HepG2 (cell line): ENCODE measurements around the gene TBX10. TPM values are rescaled to one million over a fixed set of nuclear protein-coding genes. Genes with fewer than 3 reads are reported as not detected.

Source experiments
- ATF2 ChIP-seq: sonication (generic); formaldehyde crosslinking; IDR thresholded peaks from 2 replicates; pipeline ENCODE4 v1.4.0; 2020; ENCODE audit warnings: missing genetic modification reagents
- BRCA1 ChIP-seq: sonication (generic); formaldehyde crosslinking; IDR thresholded peaks from 2 replicates; pipeline ENCODE4 v1.4.0; 2020; ENCODE audit warnings: missing genetic modification reagents
- CEBPB ChIP-seq: IDR thresholded peaks from 2 replicates; pipeline ENCODE4 v1.6.1; 2011; ENCODE audit warnings: low read depth, low read length, improper control_type of control experiment, borderline replicate concordance
- CEBPG ChIP-seq: IDR thresholded peaks from 2 replicates; pipeline ENCODE4 v1.6.1; 2016
- CERS6 ChIP-seq: sonication (generic); formaldehyde crosslinking; IDR thresholded peaks from 2 replicates; pipeline ENCODE4 v1.5.0; 2020; ENCODE audit warnings: missing genetic modification reagents
- EZH2 ChIP-seq: conservative IDR thresholded peaks from 2 replicates; pipeline ENCODE4 v1.6.1; 2012; ENCODE audit warnings: mild to moderate bottlenecking, low read depth, low read length, moderate library complexity
- IKZF1 ChIP-seq: fragments of 450-650 bp; IDR thresholded peaks from 2 replicates; pipeline ENCODE4 v1.7.1; 2016
- JUND ChIP-seq: sonication (generic); formaldehyde crosslinking; IDR thresholded peaks from 2 replicates; pipeline ENCODE4 v1.8.0; 2022; ENCODE audit warnings: mild to moderate bottlenecking, missing genetic modification reagents
- RORA ChIP-seq: sonication (generic); formaldehyde crosslinking; IDR thresholded peaks from 2 replicates; pipeline ENCODE4 v1.5.0; 2020; ENCODE audit warnings: mild to moderate bottlenecking, missing genetic modification reagents, moderate library complexity
- SMYD3 ChIP-seq: sonication (generic); formaldehyde crosslinking; IDR thresholded peaks from 2 replicates; pipeline ENCODE4 v1.8.1; 2023; ENCODE audit warnings: mild to moderate bottlenecking, missing genetic modification reagents
- TOE1 ChIP-seq: sonication (generic); formaldehyde crosslinking; IDR thresholded peaks from 2 replicates; pipeline ENCODE4 v1.4.0; 2020; ENCODE audit warnings: mild to moderate bottlenecking, missing genetic modification reagents
- TOPORS ChIP-seq: sonication (generic); formaldehyde crosslinking; IDR thresholded peaks from 2 replicates; pipeline ENCODE4 v1.8.0; 2023; ENCODE audit warnings: mild to moderate bottlenecking, missing genetic modification reagents
- ZEB1 ChIP-seq: IDR thresholded peaks from 2 replicates; pipeline ENCODE4 v1.6.1; 2012; ENCODE audit warnings: mild to moderate bottlenecking, low read depth, inconsistent platforms; ENCODE audit not compliant: insufficient replicate concordance
- ZIK1 ChIP-seq: sonication (generic); formaldehyde crosslinking; IDR thresholded peaks from 2 replicates; pipeline ENCODE4 v1.5.0; 2020; ENCODE audit warnings: mild to moderate bottlenecking, low read depth, missing genetic modification reagents, borderline replicate concordance
- ZKSCAN1 ChIP-seq: fragments of 150-350 bp; IDR thresholded peaks from 2 replicates; pipeline ENCODE4 v1.6.1; 2014; ENCODE audit warnings: low read length
- ZNF337 ChIP-seq: sonication (generic); formaldehyde crosslinking; IDR thresholded peaks from 2 replicates; pipeline ENCODE4 v1.5.1; 2020; ENCODE audit warnings: missing genetic modification reagents, low read depth, mild to moderate bottlenecking, borderline replicate concordance
- ZNF484 ChIP-seq: sonication (generic); formaldehyde crosslinking; IDR thresholded peaks from 2 replicates; pipeline ENCODE4 v1.5.1; 2020; ENCODE audit warnings: mild to moderate bottlenecking, low read depth, missing genetic modification reagents, borderline replicate concordance
- ZNF501 ChIP-seq: sonication (generic); formaldehyde crosslinking; IDR thresholded peaks from 2 replicates; pipeline ENCODE4 v1.5.1; 2020; ENCODE audit warnings: mild to moderate bottlenecking, moderate library complexity, missing genetic modification reagents
- ZNF550 ChIP-seq: sonication (generic); formaldehyde crosslinking; IDR thresholded peaks from 2 replicates; pipeline ENCODE4 v1.4.0; 2020; ENCODE audit warnings: mild to moderate bottlenecking, missing genetic modification reagents, borderline replicate concordance
- ZNF749 ChIP-seq: sonication (generic); formaldehyde crosslinking; IDR thresholded peaks from 2 replicates; pipeline ENCODE4 v1.8.0; 2022; ENCODE audit warnings: mild to moderate bottlenecking, missing genetic modification reagents, moderate library complexity, borderline replicate concordance
- ZNF782 ChIP-seq: sonication (generic); formaldehyde crosslinking; IDR thresholded peaks from 2 replicates; pipeline ENCODE4 v1.4.0; 2020; ENCODE audit warnings: missing genetic modification reagents, mild to moderate bottlenecking, borderline replicate concordance
- polyA plus RNA-seq, 8 experiments: library from polyadenylated mRNA; depleted of rRNA in 3 of 8; stranded (reverse) in 7 of 8; unstranded in 1 of 8; fragments of >200 nt; fragmentation: Illumina TruSeq in 4 of 8; extraction: Trizol in 4 of 8; gene quantifications; 2 replicates each; pipeline versions ENCODE4 v1.2.1 to v1.2.3, GENCODE V29; 2011 to 2016; ENCODE audit warnings: low read depth in 4 of 8, missing spikeins in 1 of 8, mixed read lengths in 1 of 8; ENCODE audit not compliant: insufficient read depth in 1 of 8
- total RNA-seq, 5 experiments: library from RNA; depleted of rRNA; stranded (reverse); fragments of >200 nt; fragmentation: Illumina TruSeq; extraction: Trizol; gene quantifications; 2 replicates each; pipeline ENCODE4 v1.2.3, GENCODE V29; 2016; ENCODE audit warnings: low read depth in 1 of 5
- TF ChIP-seq, protein P1 (sequence below): sonication (generic); formaldehyde crosslinking; IDR thresholded peaks from 2 replicates; pipeline ENCODE4 v1.4.0; 2020; ENCODE audit warnings: mild to moderate bottlenecking, missing genetic modification reagents, borderline replicate concordance
- TF ChIP-seq, protein P2 (sequence below): sonication (generic); formaldehyde crosslinking; IDR thresholded peaks from 2 replicates; pipeline ENCODE4 v1.8.1; 2022; ENCODE audit warnings: low read depth, mild to moderate bottlenecking, missing genetic modification reagents

TBX10 gene
- total and polyA plus RNA-seq, 2 of the 13 experiments (the other 11 are each of a cell fraction or from before 2014, with no cell fraction given): 0.27 to 1.7 TPM

- no peak for TF ChIP-seq CERS6 (CRISPR knock-in tag)
- TF ChIP-seq SMYD3 (CRISPR knock-in tag): no peak
- TF ChIP-seq TOE1 (CRISPR knock-in tag): no peak
- TF ChIP-seq, protein P1, sequence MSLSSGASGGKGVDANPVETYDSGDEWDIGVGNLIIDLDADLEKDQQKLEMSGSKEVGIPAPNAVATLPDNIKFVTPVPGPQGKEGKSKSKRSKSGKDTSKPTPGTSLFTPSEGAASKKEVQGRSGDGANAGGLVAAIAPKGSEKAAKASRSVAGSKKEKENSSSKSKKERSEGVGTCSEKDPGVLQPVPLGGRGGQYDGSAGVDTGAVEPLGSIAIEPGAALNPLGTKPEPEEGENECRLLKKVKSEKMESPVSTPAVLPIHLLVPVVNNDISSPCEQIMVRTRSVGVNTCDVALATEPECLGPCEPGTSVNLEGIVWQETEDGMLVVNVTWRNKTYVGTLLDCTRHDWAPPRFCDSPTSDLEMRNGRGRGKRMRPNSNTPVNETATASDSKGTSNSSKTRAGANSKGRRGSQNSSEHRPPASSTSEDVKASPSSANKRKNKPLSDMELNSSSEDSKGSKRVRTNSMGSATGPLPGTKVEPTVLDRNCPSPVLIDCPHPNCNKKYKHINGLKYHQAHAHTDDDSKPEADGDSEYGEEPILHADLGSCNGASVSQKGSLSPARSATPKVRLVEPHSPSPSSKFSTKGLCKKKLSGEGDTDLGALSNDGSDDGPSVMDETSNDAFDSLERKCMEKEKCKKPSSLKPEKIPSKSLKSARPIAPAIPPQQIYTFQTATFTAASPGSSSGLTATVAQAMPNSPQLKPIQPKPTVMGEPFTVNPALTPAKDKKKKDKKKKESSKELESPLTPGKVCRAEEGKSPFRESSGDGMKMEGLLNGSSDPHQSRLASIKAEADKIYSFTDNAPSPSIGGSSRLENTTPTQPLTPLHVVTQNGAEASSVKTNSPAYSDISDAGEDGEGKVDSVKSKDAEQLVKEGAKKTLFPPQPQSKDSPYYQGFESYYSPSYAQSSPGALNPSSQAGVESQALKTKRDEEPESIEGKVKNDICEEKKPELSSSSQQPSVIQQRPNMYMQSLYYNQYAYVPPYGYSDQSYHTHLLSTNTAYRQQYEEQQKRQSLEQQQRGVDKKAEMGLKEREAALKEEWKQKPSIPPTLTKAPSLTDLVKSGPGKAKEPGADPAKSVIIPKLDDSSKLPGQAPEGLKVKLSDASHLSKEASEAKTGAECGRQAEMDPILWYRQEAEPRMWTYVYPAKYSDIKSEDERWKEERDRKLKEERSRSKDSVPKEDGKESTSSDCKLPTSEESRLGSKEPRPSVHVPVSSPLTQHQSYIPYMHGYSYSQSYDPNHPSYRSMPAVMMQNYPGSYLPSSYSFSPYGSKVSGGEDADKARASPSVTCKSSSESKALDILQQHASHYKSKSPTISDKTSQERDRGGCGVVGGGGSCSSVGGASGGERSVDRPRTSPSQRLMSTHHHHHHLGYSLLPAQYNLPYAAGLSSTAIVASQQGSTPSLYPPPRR (CRISPR knock-in tag): no peak
- TF ChIP-seq, protein P2, sequence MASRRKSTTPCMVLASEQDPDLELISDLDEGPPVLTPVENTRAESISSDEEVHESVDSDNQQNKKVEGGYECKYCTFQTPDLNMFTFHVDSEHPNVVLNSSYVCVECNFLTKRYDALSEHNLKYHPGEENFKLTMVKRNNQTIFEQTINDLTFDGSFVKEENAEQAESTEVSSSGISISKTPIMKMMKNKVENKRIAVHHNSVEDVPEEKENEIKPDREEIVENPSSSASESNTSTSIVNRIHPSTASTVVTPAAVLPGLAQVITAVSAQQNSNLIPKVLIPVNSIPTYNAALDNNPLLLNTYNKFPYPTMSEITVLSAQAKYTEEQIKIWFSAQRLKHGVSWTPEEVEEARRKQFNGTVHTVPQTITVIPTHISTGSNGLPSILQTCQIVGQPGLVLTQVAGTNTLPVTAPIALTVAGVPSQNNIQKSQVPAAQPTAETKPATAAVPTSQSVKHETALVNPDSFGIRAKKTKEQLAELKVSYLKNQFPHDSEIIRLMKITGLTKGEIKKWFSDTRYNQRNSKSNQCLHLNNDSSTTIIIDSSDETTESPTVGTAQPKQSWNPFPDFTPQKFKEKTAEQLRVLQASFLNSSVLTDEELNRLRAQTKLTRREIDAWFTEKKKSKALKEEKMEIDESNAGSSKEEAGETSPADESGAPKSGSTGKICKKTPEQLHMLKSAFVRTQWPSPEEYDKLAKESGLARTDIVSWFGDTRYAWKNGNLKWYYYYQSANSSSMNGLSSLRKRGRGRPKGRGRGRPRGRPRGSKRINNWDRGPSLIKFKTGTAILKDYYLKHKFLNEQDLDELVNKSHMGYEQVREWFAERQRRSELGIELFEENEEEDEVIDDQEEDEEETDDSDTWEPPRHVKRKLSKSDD: no peak
- no peak for TF ChIP-seq BRCA1
- no peak for TF ChIP-seq TOPORS (CRISPR knock-in tag)
- TF ChIP-seq EZH2: no peak
- TF ChIP-seq ZNF484 (CRISPR knock-in tag): no peak
- no peak for TF ChIP-seq RORA (CRISPR knock-in tag)
- TF ChIP-seq ZNF550 (CRISPR knock-in tag): no peak
- TF ChIP-seq ATF2 (CRISPR knock-in tag): no peak
- no peak for TF ChIP-seq ZKSCAN1
- no peak for TF ChIP-seq ZEB1
- TF ChIP-seq ZNF782: no peak
- TF ChIP-seq JUND: no peak
- TF ChIP-seq ZNF337 (CRISPR knock-in tag): no peak
- peak; percentile 76; the same call in 1 of the 2 replicates for TF ChIP-seq CEBPB
- no peak for TF ChIP-seq ZIK1 (CRISPR knock-in tag)
- no peak for TF ChIP-seq ZNF749 (CRISPR knock-in tag)
- no peak for TF ChIP-seq ZNF501 (CRISPR knock-in tag)
- TF ChIP-seq IKZF1: no peak
- TF ChIP-seq CEBPG: peak; percentile 81
These were observed 4.5 kb upstream of the TBX10 start (continued) for GRCh38 chr11:67644042-67644441.
